Natural killer cell (primary cell): ENCODE data around the gene KLHDC8A. TPM values are rescaled to one million over a fixed set of nuclear protein-coding genes. Genes with fewer than 3 reads are reported as not detected.

Experiments used
- ATAC-seq, 3 donors: fragments of 150-1000 bp in 2 of 3; fragments of 200-7000 bp in 1 of 3; cut with Tn5 transposase; 1 replicate in 1 of 3; 2 replicates in 2 of 3; pipeline ENCODE4 v1.10.0; 2021; ENCODE audit warnings: mild to moderate bottlenecking in 2 of 3, moderate library complexity in 2 of 3
- DNase-seq, 2 donors: peaks; one replicate each; pipeline versions ENCODE4 v3.0.0 to v3.0.0-alpha.2; 2013 to 2021; ENCODE audit warnings: mixed read lengths in 1 of 2
- H3K27ac ChIP-seq: one replicate; pipeline ENCODE4 v1.5.1; 2013; ENCODE audit warnings: mild to moderate bottlenecking, low read length
- H3K27me3 ChIP-seq: one replicate; pipeline ENCODE4 v1.6.1; 2013; ENCODE audit warnings: low read length; ENCODE audit not compliant: control insufficient read depth, insufficient read depth
- H3K36me3 ChIP-seq: one replicate; pipeline ENCODE4 v1.6.1; 2013; ENCODE audit warnings: low read length; ENCODE audit not compliant: control insufficient read depth, insufficient read depth
- H3K4me1 ChIP-seq: one replicate; pipeline ENCODE4 v1.6.1; 2013; ENCODE audit warnings: low read length; ENCODE audit not compliant: control insufficient read depth, insufficient read depth
- H3K4me3 ChIP-seq: one replicate; pipeline ENCODE4 v1.5.1; 2013; ENCODE audit warnings: low read length
- H3K9me3 ChIP-seq: one replicate; pipeline ENCODE4 v1.6.1; 2013; ENCODE audit warnings: low read length; ENCODE audit not compliant: control insufficient read depth, insufficient read depth
- H3K27ac Mint-ChIP-seq, 2 donors: one replicate each; pipeline ENCODE4 v1.8.0; 2022; ENCODE audit warnings: mild to moderate bottlenecking in 2 of 2, mixed read lengths in 2 of 2, moderate library complexity in 1 of 2
- H3K27me3 Mint-ChIP-seq, 2 donors: one replicate each; pipeline ENCODE4 v1.8.0; 2022; ENCODE audit warnings: low read depth in 2 of 2, mixed read lengths in 2 of 2
- H3K36me3 Mint-ChIP-seq: one replicate; pipeline ENCODE4 v1.8.0; 2022; ENCODE audit warnings: mixed read lengths
- H3K4me1 Mint-ChIP-seq, 2 donors: one replicate each; pipeline ENCODE4 v1.8.0; 2022; ENCODE audit warnings: mixed read lengths in 2 of 2
- H3K4me3 Mint-ChIP-seq: one replicate; pipeline ENCODE4 v1.8.0; 2022; ENCODE audit warnings: mild to moderate bottlenecking, moderate library complexity, mixed read lengths
- H3K9me3 Mint-ChIP-seq, 2 donors: one replicate each; pipeline ENCODE4 v1.8.0; 2022; ENCODE audit warnings: mixed read lengths in 2 of 2
- WGBS: methylation state at CpG from one replicate; pipeline ENCODE4 v1.1.7; 2013; ENCODE audit warnings: missing lambda C conversion rate; ENCODE audit not compliant: insufficient coverage; 5-methylcytosine and 5-hydroxymethylcytosine counted together
- intact Hi-C: fragments of 100-400 bp; cut with micrococcal nuclease; formaldehyde crosslinking; loops from one replicate; pipeline ENCODE4 v1.14.2; 2022
- total RNA-seq, 4 donors: library from RNA; stranded (reverse); fragments of 120-200 nt in 1 of 4; gene quantifications; one replicate each; pipeline versions ENCODE4 v1.2.3 to v1.2.4, GENCODE V29; 2013 to 2022
- TF ChIP-seq, protein P1 (sequence below): fragments of 200-600 bp; IDR thresholded peaks from one replicate; pipeline ENCODE4 v1.8.0; 2022; ENCODE audit warnings: antibody characterized with exemption

Gene KLHDC8A
- total RNA-seq, 3 donors from 2014 or later (not counting 1 experiment from before 2014, with no cell fraction given): not detected

DNA sequence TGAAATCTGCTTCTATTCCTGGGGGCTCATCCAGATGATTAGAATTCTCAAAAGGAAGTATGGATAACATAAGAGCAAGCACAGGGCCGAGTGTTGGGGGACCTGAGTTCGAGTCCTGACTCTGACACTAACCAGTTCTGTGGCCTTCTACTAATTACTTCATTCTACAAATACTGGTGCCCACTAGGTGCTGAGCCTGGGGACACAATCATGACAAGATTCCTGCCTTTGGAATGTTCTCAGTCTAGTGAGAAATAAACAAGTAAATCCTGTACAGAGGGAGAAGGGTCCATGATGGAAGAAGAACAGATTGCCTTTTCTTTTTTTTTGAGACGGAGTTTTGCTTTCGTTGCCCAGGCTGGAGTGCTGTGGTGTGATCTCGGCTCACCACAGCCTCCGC, 32.9 kb downstream of the KLHDC8A start:
- Mint-ChIP-seq H3K4me1 (peaks cover 40 to 49% of the 10 kb centered on the region in 2 donors), H3K27me3 (peaks cover 6 to 8% of the 10 kb centered on the region in 2 donors), H3K36me3 (no peaks in the 10 kb centered on the region), H3K4me3 (no peak overlapping the region), H3K27ac (no peak overlapping the region), H3K9me3 (no peaks in the 10 kb centered on the region)
- Histone ChIP-seq H3K4me1 (peaks cover 28% of the 10 kb centered on the region), H3K9me3 (no peaks in the 10 kb centered on the region), H3K4me3 (no peak overlapping the region), H3K36me3 (no peaks in the 10 kb centered on the region), H3K27ac (no peak overlapping the region), H3K27me3 (no peaks in the 10 kb centered on the region)
- DNase-seq: no peak
- WGBS: 93% methylated on average over 3 of the region's 6 CpGs
- intact Hi-C loops: no loop called here
- no peak for ATAC-seq
- TF ChIP-seq, protein P1, sequence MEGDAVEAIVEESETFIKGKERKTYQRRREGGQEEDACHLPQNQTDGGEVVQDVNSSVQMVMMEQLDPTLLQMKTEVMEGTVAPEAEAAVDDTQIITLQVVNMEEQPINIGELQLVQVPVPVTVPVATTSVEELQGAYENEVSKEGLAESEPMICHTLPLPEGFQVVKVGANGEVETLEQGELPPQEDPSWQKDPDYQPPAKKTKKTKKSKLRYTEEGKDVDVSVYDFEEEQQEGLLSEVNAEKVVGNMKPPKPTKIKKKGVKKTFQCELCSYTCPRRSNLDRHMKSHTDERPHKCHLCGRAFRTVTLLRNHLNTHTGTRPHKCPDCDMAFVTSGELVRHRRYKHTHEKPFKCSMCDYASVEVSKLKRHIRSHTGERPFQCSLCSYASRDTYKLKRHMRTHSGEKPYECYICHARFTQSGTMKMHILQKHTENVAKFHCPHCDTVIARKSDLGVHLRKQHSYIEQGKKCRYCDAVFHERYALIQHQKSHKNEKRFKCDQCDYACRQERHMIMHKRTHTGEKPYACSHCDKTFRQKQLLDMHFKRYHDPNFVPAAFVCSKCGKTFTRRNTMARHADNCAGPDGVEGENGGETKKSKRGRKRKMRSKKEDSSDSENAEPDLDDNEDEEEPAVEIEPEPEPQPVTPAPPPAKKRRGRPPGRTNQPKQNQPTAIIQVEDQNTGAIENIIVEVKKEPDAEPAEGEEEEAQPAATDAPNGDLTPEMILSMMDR: no peak

DNA sequence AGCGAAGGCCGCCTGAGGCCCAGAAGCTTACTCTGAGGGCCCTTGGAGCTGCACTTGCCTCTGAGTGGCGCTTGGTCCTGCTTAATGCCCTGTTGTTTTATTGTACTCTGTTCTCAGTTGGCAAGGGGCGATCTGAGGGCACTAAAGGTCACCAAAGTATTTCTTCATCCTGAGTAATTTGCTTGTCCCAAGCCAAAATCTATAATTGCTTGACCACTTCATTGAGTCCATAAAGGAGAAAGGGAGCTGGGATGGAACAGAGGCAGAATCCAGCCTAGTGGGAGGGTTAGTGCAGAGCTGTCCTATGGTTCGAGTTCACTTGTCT, 34.8 kb downstream of the KLHDC8A start:
- 44% methylated on average over 5 of the region's 5 CpGs for WGBS
- peak overlapping the region; percentile 94 to 98 for H3K27ac Mint-ChIP-seq
- peaks cover 47% of the 10 kb centered on the region for H3K4me1 ChIP-seq

DNA sequence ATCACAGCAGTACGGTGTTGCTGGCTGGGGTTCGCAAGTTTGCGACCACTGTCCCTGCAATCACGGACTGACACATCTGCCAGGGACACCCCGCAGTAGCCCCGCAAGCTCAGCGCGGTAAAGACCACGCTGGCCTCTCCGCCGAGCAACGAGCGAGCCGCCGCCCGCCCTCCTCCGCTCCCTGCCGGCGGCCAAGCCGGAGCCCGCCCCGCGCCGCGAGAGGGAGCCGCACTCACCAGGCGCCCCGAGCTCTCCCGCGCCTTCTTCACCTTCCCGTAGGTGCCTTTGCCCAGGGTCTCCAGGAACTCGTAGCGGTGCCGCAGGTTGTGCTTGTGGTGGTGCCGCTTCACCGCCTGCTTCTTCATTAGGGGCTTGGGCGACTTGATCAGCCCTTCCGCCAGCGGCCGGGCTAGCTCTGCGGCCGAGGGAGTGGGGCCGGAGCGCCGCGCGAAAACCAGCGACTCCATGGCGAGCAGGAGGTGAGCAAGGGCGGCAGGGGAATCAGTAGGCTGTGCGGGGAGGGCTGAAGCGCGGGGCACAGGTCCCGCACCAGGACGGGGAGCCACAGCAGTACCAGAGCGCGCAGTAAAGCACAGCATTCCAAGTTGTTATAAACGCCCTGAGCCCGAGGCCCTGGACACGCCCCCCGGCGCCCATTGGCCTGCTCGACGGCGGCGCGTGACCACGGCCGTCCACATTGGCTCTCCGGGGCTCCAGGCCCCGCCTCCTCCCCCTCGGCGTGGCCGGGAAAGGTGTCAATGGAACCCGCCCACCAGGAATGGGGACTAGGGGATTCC, 35.4 kb downstream of the KLHDC8A start, which contains the start of gene NUAK2:
Gene NUAK2, minus strand, starts transcription at position 584 of the 797 bp plus-strand sequence. Its CDS starts 117 bp downstream, at position 467.
- peaks cover 52% of the 10 kb centered on the region for H3K4me1 ChIP-seq
- peaks cover 65 to 73% of the 10 kb centered on the region in 2 donors for H3K4me1 Mint-ChIP-seq

More for the DNA sequence above, 34.8 kb downstream of the KLHDC8A start:
- Histone ChIP-seq H3K27ac (peak overlapping the region; percentile 52), H3K36me3 (peaks cover 5% of the 10 kb centered on the region), H3K4me3 (peak overlapping the region; percentile 98), H3K27me3 (no peaks in the 10 kb centered on the region), H3K9me3 (no peaks in the 10 kb centered on the region)
- no peak for DNase-seq
- H3K4me3 Mint-ChIP-seq: peak overlapping the region; percentile 98
- intact Hi-C loops: loop anchor here (1.0 kb wide), 2 partner anchors 9 to 49 kb away; no protein-coding TSS in a partner anchor
- no peaks in the 10 kb centered on the region for H3K9me3 Mint-ChIP-seq
- TF ChIP-seq, protein P1: no peak
- peaks cover 59 to 67% of the 10 kb centered on the region in 2 donors for H3K4me1 Mint-ChIP-seq
- no peaks in the 10 kb centered on the region for H3K36me3 Mint-ChIP-seq
- ATAC-seq: no peak
- H3K27me3 Mint-ChIP-seq: peaks cover 3 to 6% of the 10 kb centered on the region in 2 donors

More for the DNA sequence above, 35.4 kb downstream of the KLHDC8A start, which contains the start of gene NUAK2:
- Histone ChIP-seq H3K4me3 (peak within 1 kb of the TSS; percentile 98), H3K27me3 (no peaks in the 10 kb centered on the region), H3K9me3 (no peaks in the 10 kb centered on the region), H3K36me3 (peaks cover 5% of the 10 kb centered on the region), H3K27ac (peak within 1 kb of the TSS; percentile 70)
- TF ChIP-seq, protein P1: no peak
- ATAC-seq (peak; percentile 83 to 92 (median 88)), DNase-seq (peak; percentile 79 to 91)
- peak within 1 kb of the TSS; percentile 98 for H3K4me3 Mint-ChIP-seq
- H3K36me3 Mint-ChIP-seq: no peaks in the 10 kb centered on the region
- intact Hi-C loops: loop anchor here (1.0 kb wide), 2 partner anchors 8 to 48 kb away; no protein-coding TSS in a partner anchor
- WGBS: under 1% methylated on average over 75 of the region's 75 CpGs
- peaks cover under 1% of the 10 kb centered on the region in 2 donors for H3K27me3 Mint-ChIP-seq
- peak within 1 kb of the TSS; percentile 94 to 98 for H3K27ac Mint-ChIP-seq
- no peaks in the 10 kb centered on the region for H3K9me3 Mint-ChIP-seq
